Activated CD4-positive, alpha-beta T cell treated with anti-CD3 and anti-CD28 coated beads, Interleukin-2, amount 50 U/mL, for 16 hours (primary cell): ENCODE data around the gene TRAF5.
"Not testable (repeated sequence)": the region's sequence is repeated elsewhere in the genome, so short reads cannot be mapped to it uniquely, and the experiment has no call there.

Experiments
- DNase-seq: peaks from one replicate; pipeline ENCODE4 v3.0.0-alpha.2; 2020

Gene TRAF5, protein sequence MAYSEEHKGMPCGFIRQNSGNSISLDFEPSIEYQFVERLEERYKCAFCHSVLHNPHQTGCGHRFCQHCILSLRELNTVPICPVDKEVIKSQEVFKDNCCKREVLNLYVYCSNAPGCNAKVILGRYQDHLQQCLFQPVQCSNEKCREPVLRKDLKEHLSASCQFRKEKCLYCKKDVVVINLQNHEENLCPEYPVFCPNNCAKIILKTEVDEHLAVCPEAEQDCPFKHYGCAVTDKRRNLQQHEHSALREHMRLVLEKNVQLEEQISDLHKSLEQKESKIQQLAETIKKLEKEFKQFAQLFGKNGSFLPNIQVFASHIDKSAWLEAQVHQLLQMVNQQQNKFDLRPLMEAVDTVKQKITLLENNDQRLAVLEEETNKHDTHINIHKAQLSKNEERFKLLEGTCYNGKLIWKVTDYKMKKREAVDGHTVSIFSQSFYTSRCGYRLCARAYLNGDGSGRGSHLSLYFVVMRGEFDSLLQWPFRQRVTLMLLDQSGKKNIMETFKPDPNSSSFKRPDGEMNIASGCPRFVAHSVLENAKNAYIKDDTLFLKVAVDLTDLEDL

DNA sequence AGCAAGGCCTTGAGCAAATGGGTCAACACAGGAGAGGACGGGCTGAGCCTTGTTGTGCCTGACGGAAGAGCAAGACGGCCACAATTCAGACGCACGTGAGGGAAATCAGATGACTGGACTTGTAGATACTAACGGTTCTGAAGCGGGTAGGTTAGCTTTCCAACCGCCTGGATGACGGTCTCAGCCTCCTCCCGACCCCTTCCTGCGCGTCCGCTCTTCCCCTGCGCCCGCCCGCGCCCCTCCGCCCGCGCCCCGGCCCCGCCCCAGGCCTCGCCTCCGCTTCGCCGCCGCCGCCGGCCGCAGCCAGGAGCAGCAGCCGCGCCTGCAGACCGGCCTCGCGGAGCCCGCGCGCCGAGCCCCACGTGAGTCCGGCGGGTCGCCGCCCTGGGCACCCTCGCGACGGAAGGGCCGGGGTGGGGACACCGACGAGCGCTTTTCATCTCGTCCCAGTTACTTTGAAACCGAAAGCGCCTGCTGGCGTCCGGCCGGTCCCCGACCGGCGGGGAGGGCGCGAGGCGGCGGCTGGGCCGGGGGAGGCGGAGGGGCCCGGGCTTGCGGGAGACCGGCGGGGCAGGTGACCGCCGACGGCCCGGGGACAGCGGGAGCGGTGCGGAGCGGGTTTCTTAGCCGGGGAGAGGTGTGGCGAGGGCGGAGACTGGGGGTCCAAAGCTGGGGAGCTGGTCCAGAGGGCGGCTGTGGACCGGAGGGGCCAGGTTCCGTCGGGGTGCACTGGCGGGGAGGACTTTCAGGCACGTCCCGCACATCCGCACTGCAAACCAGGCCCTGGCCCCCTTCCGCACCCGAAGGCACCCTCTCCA is at the start of gene TRAF5:
TSS of gene TRAF5 (plus strand) at position 306 of the 818 bp plus-strand sequence. CDS start 26,407 bp downstream, outside the sequence.
- DNase-seq: peak; percentile 61

DNA sequence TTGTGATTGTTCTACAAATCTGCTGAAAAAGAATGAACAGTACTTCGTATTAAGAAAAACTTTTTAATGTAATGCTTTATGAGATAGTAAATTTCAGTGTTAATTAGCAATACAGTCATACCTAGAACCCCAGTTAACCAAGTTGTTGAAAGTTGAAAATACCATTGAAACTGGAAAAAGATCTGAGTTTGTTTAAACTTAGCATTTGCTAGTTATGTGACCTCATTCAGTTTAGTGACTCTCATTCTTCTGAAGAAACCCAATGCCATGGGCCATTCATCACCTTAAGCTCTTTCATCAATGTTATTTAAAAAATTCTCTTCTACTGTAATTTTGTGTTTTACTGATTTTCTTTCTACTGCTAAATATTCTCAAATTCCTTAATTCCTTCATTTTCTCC is 47.3 kb upstream of the TRAF5 start:
- no peak for DNase-seq

DNA sequence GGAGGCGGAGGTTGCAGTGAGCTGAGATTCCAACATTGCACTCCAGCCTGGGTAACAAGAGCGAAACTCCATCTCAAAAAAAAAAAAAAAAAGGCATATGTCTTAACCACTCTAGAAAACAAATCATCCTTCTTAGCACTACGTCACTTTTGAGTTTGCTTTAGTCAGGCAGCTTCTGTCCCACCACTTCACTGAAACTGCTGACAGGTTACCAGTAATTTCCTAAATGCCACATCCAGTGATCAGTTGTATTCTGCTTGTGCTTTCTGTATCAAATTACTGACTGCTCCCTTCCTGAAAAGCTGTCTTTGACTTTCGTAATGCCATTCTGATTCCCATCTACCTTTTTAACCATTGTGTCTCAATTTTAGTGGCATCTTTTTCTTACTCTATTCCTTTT is 45.7 kb upstream of the TRAF5 start:
- peak; percentile 60 for DNase-seq

DNA sequence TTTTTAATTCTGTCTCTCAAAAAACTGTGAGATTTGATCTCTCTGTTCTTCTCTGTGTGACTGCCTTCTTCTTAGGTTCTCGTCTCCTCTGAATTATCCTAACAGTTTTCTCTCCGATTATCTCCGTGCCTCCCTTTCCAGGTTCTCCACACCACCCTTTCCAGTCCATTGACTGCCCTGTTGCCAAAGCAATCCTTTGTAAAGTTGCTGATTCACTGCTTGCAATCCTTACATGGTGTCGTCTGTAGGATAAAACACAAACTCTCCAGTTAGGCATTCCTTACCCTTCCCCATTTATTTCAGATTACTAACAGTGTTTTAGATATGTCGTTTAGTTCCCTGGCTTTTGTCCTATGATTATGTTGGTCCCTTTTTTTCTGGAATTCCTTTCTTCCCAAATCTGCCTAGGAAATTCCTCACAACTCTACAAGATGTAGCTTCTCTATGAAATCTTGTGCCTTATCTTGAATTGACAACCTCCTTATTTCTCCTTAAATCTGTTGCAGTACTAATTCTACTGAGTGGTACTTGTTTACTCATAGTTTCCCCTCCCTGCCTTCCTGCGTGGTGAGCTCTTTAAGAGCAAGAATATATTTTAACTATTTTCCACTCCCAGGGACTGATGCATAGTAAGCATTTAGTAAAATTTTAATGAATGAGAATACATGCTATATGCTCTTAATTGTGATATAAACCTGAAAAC is 45.2 kb upstream of the TRAF5 start:
- peak; percentile 42 for DNase-seq

DNA sequence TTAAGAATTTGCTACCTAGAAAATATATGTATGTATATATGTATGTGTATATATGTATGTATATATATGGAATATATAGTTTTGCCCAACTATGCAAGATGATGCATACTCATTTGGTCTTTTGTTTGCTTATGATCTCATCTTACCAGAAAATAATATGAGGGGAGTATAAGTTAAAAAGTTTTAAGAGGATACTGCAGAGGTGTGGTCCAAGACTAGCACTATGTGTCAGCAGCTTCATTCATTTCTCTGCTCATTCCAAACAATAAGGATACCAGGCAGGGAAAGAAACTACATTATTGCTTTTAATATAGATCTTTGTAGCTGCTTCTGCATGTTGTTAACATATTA is 44.6 kb upstream of the TRAF5 start:
- DNase-seq: no peak

DNA sequence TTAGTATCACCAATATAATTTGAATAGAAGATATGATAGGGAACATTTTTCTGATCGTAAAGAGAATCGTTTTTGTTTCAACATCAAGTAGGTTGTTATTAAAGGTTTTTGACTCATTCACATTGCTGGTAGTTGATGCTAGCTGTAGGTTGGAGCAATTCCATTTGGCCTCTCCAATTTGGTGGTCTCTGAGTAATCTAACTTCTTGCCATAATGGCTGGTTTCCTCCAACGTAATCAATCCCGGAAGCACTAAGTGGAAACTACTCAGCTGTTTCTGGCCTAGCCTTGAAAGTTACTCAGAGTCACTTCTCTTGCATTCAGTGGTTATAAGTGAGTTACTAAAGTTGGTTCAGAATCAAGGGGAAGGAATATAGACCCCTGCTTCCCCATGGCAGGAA is 41.4 kb upstream of the TRAF5 start:
- DNase-seq: no peak

DNA sequence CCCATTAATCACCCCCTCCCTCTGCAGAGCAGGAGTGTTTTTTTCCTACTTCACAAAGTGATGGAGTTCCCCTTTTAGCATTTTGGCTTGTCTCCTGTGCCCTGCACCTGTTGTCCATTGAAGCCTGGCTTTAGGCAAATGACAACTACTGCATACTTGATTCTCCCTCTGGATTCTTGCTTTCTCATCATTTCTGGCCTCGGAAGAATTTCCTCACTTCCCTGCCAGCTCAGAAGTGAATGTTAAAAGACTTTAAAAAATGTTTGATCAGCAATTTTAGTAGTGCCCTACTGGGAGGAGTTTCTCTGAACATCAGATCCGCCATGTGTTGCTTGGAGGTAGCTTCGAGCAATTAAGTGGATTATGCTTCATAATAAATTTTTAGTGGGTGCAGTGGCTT is 39.4 kb upstream of the TRAF5 start:
- no peak for DNase-seq

DNA sequence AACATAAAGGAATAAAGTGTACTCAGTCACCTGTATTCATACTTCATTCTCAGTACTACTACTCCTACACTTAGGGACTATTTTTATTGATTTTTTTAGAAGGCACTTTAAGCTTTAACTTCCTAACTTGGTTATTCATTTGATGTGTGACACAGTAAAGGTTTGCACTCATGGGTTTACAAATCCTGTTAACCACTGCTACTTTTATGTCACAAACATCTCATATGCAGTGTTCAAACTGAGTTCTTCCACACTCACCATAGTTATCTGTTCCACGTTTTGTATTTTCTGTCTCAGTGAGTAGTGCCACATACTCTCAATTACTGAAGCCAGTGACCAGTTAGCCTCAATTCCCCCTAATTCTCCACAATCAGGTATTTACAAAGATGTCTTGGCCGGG is 34.2 kb upstream of the TRAF5 start:
- DNase-seq: no peak

DNA sequence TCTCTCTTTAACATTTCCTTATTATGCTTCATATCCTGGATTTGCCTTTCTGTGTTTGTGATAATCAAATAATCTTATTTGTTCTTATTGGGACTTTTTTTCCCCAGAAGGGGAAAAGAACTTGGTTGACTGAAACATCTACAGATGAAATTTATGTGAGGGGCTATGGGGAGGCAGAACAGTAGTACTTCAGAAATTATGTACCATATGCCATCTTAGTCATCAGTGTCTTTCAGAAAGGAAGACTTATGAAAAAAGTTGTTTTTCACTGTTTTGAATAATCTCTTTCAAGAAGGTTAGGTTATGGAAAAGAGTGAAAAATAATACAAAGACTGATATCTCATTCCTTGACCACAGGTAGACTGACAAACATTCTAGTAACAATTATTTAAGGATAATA is 30.2 kb upstream of the TRAF5 start:
- peak; percentile 44 for DNase-seq

DNA sequence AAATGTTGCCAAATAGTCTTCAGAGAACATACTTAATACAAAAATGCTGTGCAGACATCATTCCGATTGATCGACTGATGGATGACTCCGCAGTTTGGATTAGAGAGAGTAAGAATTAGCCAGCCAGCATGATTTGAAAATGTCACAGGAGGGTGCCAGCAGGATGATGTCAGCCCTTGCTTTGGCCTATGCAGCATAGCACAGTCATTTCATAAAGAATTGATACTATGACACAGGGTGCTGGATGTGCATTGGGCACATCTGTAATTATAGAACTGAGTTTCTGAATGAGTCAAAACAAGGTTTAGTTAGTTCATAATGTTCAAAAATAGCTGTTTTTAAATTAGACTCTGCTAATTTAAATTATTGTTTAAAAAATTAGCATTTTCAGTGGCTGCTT is 21.6 kb upstream of the TRAF5 start:
- DNase-seq: peak; percentile 87

DNA sequence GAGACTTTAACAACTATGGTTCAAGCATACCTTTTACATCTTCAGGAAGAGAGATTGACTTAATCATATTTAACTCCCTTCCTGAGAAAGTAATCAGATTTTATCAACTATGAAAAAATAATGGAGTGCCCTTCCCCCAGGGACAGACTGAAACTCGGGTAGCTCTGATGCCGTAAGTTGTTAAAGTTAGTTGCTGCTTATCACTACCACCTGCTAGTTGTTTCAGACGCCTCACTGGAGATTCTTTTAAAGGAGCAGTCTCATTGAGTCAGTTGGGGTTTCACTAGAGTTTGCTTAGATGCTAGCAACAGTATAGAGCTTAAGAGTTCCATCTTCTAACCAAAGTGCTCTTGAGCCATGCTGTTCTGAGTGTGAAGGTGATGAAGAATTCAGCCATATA is 17.0 kb upstream of the TRAF5 start:
- DNase-seq: no peak

DNA sequence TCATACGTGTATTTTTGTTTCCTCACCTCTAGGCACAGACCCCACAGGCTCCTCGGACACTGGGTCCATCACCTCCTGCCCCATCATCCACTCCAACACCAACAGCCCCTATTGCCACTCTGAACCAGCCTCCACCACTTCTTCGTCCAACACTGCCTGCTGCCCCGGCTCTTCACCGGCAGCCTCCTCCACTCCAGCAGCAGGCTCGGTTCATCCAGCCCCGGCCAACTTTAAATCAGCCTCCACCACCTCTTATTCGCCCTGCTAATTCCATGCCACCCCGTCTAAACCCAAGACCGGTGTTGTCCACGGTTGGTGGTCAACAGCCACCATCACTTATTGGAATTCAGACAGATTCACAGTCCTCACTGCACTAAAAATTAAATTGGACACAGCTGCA is 13.2 kb upstream of the TRAF5 start:
- DNase-seq: no peak

DNA sequence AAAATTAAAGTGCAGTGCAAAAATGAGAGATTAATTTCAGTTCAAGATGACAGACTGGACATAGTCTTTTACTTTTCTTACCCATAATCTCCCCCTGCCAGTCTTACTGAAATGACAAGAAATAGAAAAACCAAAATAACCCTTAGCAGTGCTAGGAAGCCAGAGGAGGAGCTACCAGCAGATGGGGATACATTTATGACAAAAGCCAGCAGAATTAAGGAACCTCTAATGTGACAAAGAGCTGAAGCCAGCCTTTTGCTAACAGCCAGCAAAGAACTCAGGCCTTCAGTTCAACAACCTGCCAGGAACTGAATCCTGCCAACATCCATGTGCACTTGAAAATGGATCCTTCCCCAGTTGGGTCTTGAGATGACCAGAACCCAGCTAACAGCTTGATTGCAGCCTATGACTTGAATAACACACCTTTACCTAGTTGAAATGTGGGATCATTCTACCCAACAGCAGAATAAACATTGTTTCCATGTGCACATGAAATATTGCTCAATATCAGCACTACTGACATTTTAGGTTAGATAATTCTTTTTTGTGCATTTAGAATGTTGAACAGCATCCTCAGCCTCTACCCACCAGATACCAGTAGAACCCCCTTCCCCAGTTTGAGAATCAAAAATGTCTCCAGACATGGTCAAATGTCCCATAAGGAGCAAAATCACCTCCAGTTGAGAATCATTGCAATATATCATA is 7.9 kb upstream of the TRAF5 start:
- no peak for DNase-seq

DNA sequence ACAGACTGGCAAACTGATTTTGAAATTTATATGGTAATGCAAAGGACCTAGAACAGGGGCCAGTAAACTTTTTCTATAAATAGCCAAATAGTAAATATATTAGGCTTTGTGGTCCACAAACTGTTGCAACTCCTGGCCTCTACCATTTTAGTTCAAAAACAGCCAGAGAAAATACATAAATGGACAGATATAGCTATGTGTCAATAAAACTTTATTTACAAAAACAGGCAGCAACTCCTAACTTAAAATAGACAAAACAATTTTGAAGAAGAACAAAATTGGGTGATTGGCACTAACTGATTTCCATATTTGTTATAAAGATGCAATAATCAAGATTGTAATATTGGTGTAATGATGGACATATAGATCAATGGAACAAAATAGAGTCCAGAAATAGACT is 6.7 kb upstream of the TRAF5 start:
- no peak for DNase-seq

DNA sequence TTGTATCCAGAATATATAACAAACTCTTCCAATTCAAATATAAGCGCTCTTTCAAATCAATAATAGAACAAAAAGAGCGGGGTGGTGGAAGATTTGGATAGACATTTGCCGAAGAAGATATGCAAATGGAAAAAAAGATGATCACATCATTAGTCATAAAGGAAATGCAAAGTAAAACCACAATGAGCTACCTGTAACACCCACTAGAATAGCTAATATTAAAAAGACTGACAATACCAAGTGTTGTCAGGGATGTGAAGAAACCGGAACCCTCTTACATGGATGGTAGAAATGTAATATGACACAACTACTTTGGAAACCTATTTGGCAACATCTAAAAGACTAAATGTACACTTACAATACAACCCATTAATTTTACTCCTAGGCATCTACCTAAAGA is 5.7 kb upstream of the TRAF5 start:
- peak; percentile 43 for DNase-seq

DNA sequence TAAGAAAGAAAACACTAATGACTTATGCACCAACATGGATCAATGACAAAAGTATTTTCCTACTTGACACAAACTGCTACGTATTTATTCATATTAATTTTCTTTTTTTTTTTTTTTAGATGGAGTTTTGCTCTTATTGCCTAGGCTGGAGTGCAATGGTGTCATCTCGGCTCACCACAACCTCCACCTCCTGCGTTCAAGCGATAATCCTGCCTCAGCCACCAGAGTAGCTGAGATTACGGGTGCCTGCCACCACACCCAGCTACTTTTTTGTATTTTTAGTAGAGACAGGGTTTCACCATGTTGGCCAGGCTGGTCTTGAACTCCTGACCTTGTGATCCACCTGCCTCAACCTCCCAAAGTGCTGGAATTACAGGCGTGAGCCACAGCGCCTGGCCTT is 5.0 kb upstream of the TRAF5 start:
- DNase-seq: not testable (repeated sequence)

DNA sequence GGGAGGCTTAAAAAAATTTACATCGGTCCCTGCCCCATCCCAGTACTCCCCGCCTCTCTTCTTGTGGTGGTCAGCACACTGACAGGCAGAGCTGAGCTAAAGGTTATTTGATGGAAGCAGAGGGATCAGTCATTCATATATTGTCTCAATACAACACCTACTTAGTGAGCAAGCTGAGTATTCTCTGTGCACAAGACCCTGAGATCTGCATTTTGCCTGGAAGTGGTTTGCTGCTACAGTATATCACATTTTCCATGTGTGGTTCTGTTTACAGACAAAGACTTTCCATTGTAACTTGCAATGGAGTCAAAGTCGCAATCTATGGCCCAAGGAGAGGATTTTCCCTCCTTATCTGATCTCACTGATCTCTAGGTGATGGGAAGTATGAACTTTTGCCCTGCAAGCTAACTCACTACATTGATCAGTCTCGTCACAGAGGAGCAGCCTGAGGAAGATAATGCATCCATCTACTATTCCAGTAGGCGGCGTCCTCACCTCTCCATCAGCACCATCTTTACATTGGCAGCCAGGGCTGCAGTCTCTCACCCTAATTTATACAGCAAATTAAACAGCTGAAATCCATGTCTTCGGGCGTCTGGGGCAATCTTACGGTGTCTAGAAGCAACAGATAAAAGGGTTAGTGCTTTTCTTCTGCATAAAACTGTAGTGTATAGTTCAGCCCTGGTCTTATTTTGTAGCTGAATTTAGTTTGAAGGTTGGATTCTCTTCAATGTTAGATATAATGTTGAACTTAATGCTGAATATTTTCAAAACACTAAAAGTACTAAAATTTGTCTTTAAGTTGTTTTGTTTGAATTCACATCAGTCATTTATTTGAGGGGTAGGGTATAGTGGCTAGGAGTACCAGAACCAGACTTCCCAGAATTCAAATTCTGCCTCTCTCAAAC is 3.2 kb upstream of the TRAF5 start:
- DNase-seq: peak; percentile 79

DNA sequence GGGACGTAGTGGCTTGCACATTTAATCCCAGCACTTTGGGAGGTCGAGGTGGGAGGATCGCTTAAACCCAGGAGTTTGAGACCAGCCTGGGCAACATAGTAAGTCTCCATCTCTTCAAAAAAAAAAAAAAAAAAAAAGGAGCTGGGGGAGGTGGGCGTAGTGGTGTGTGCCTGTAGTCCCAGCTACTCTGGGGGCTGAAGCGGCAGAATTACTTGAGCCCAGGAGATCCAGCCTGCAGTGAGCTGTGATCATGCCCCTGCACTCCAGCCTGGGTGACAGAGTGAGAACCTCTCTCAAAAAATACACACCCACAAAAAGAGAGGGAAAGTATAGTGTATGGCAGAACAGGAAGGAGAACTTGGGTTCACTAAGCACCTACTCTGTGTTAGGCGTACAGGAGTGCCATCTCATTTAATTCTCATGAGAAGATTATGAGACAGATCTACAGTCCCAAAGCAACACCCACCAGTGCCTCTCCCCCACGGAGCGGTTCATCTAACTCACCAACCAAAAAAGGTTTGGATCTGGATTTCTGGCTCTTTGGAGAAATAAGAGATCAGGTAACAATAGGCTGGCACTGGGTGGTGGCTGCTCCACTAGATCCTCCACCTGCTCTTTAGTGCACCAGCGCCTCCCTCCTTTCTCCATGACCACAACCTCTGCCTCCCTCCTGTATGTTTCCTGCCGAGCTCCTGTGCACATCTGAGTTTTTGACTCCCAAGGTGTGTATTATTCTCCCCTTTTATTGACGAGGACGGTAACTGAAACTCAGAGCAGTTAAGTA is 1.4 kb upstream of the TRAF5 start:
- no peak for DNase-seq

DNA sequence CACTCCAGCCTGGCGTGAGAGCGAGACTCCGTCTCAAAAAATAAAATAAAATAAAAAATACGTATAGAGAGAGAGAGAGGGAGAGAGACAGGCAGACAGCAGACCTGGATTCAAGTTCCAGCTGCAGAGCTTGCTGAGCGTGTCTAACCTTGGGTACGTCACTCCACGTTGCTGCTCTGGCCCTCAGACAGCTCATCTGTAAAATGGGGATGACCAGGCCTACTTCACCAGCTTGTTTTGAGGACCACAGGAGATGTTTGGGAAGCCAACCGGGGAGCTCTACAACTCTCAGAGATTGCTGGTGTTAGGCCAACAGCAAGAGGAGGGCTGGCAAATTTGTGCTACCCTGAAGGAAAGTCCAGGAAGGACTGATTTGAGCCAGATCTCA is 499 bp upstream of the TRAF5 start:
- DNase-seq: no peak

DNA sequence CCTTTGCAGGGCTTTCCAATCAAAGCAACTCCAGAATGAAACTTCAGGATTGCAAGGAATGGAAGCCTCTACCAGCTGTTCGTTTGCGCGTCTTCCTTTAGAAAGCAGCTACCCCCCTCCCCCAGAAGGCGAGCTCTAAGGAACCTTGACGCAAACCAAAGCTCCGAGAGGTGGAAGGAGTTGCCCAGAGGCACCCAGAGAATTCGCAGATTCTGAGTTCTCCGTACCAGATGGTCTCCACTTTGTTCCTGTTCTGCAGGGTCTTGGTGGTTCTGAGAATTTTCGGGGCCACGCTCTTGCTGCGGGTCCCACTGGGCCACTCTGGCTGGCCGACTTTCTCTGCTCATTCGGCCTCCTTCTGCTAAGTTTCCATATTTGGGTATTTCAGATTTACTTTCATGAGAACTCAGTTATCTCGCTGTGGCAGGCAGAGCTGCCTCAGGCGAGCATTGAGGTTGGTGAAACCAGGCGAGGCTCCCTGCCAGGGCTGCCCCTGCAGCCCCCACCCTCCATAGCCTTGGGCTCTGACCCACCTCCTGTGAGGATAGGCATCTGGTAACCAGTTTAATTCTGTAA is 801 bp downstream of the TRAF5 start:
- DNase-seq: peak; percentile 41
